ENCODE results near the gene METRN.

Gene METRN

GRCh38 chr16:682493-683395 lies 32.2 kb upstream of the METRN start:
- TF ChIP-seq CTCF (IDR thresholded peaks at IDR 0.05; ENCODE audit: borderline replicate concordance, insufficient read depth, low read depth, low read length): no peak

DNA sequence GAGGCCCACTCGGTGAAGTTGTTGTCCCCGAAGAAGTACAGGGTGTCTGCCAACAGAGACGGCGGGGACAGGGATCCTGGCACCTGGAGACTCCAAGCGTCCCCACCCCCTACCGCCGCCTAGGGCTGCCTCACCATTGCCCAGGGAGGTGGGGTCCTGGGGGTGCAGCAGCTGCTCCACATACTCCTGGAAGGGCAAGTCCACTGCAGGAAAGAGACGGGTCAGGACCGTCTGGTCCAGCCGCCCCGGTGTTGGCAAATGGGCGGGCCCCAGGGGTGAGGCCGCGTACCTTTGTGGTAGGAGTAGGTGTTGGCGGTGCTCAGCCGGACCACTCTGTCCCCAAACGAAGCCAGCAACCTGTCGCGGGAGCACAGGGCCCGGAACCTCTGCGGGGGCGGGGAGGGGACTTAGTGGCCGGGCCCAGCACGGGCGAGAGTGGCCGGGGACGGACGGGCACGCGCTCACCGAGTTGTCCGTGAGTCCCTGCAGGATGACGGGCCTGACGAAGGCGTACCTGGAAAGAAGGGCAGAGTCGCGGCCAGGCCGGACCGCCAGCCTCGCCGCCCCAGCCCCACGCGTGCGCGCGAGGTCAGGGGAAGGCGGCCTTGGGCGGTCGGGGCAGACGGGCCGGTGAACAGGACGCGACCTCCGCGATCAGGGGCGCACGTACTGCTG lies 31.4 kb upstream of the METRN start:
- peak overlapping the region; percentile 86 for H3K4me3 ChIP-seq (ENCODE audit: low read depth, low read length)
- no peak for TF ChIP-seq CTCF (IDR thresholded peaks at IDR 0.05; ENCODE audit: borderline replicate concordance, insufficient read depth, low read depth, low read length)

More at GRCh38 chr16:682493-683395, 32.2 kb upstream of the METRN start:
- H3K4me3 ChIP-seq (ENCODE audit: low read depth, low read length): peak overlapping the region; percentile 86

- H3K4me3 ChIP-seq (ENCODE audit: low read depth, low read length): peak within 1 kb of the TSS; percentile 86
Measured at GRCh38 chr16:684071-684794, 30.7 kb upstream of the METRN start, which contains the start of gene JMJD8. JMJD8 (minus strand) TSS chr16:684334; CDS start chr16:684319, 15 bp downstream.

GRCh38 chr16:684961-685696 lies 29.8 kb upstream of the METRN start:
- TF ChIP-seq CTCF (IDR thresholded peaks at IDR 0.05; ENCODE audit: borderline replicate concordance, insufficient read depth, low read depth, low read length): no peak

More at GRCh38 chr16:684071-684794, 30.7 kb upstream of the METRN start, which contains the start of gene JMJD8:
- no peak for TF ChIP-seq CTCF (IDR thresholded peaks at IDR 0.05; ENCODE audit: borderline replicate concordance, insufficient read depth, low read depth, low read length)

GRCh38 chr16:685967-686366 lies 29.0 kb upstream of the METRN start:
- peak; percentile 52 for TF ChIP-seq CTCF (IDR thresholded peaks at IDR 0.05; ENCODE audit: borderline replicate concordance, insufficient read depth, low read depth, low read length)
- H3K4me3 ChIP-seq (ENCODE audit: low read depth, low read length): no peak overlapping the region

More at GRCh38 chr16:684961-685696, 29.8 kb upstream of the METRN start:
- H3K4me3 ChIP-seq (ENCODE audit: low read depth, low read length): no peak overlapping the region

All from GM12875 (cell line).